ENCODE data around the gene MRC2.
A peak's percentile ranks its signal among the peaks of the same experiment; 100 is the strongest.

Gene MRC2

GRCh38 chr17:62704381-62704971 lies 77.0 kb downstream of the MRC2 start:
- no peak for DNase-seq

- DNase-seq: no peak
Measured at GRCh38 chr17:62705156-62705777, 77.8 kb downstream of the MRC2 start.

GRCh38 chr17:62705778-62706597 lies 78.5 kb downstream of the MRC2 start:
- no peak for DNase-seq

GRCh38 chr17:62706598-62707424 lies 79.3 kb downstream of the MRC2 start:
- DNase-seq: no peak

GRCh38 chr17:62707425-62707739 lies 79.9 kb downstream of the MRC2 start:
- no peak for DNase-seq

GRCh38 chr17:62708587-62708986 lies 81.1 kb downstream of the MRC2 start:
- no peak for DNase-seq

- DNase-seq: no peak
Measured at GRCh38 chr17:62712171-62712581, 84.7 kb downstream of the MRC2 start.

GRCh38 chr17:62713086-62713881 lies 85.8 kb downstream of the MRC2 start:
- no peak for DNase-seq

GRCh38 chr17:62714016-62714777 lies 86.7 kb downstream of the MRC2 start:
- peak; percentile 68 for DNase-seq

GRCh38 chr17:62715882-62716390 lies 88.5 kb downstream of the MRC2 start:
- no peak for DNase-seq

- no peak for DNase-seq
Measured at GRCh38 chr17:62716834-62717588, 89.5 kb downstream of the MRC2 start.

- DNase-seq: no peak
Measured at GRCh38 chr17:62717589-62717855, 90.1 kb downstream of the MRC2 start.

GRCh38 chr17:62717889-62718288 lies 90.4 kb downstream of the MRC2 start:
- no peak for DNase-seq

- DNase-seq: no peak
Measured at GRCh38 chr17:62718429-62718828, 91.0 kb downstream of the MRC2 start.

GRCh38 chr17:62719586-62719985 lies 92.1 kb downstream of the MRC2 start:
- no peak for DNase-seq

GRCh38 chr17:62720126-62720850 lies 92.8 kb downstream of the MRC2 start:
- DNase-seq: no peak

- DNase-seq: no peak
Measured at GRCh38 chr17:62722625-62723024, 95.2 kb downstream of the MRC2 start.

GRCh38 chr17:62723842-62724241 lies 96.4 kb downstream of the MRC2 start:
- no peak for DNase-seq

GRCh38 chr17:62724398-62725146 lies 97.1 kb downstream of the MRC2 start:
- DNase-seq: no peak

Measured in NCI-H524 treated with DMSO at 0.1 percent for 48 hours (cell line).